ENCODE results near the gene SLC10A3.

SLC10A3 gene

DNA sequence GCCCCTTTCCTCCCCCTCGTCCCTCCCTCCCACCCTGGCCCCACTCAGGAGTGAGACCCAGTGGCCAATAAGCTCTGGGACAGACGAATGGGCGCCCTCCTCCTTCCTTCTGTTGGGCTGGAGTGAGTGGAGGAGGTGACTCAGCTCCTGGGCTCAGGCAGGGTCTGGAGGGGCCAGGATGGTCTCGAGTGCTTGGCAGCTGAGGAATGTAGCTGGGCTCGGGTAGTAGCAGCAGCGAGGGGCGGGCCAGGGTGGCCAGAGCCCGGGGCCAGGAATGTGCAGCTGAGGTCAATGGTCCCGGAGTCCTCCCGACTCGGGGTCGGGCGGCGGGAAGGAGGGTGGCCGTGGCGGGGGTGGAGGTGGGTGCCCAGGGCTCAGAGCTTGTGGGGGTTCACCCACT is 41.2 kb upstream of the SLC10A3 start:
- Histone ChIP-seq H3K9me3 (no peaks in the 10 kb centered on the region), H3K27me3 (no peaks in the 10 kb centered on the region), H3K4me1 (peaks cover 0 to 30% (median 13%) of the 10 kb centered on the region in 4 donors), H3K27ac (peak overlapping the region; percentile 65 to 70), H3K36me3 (peaks cover 0 to 45% (median 20%) of the 10 kb centered on the region in 3 donors), H3K4me3 (no peak overlapping the region)
- intact Hi-C loops (cut with DNase I; ENCODE audit: low total_unique reads) = loop anchor here (5.0 kb wide), 1 partner anchor 129 kb away; no protein-coding TSS in a partner anchor
- TF ChIP-seq, protein P1, sequence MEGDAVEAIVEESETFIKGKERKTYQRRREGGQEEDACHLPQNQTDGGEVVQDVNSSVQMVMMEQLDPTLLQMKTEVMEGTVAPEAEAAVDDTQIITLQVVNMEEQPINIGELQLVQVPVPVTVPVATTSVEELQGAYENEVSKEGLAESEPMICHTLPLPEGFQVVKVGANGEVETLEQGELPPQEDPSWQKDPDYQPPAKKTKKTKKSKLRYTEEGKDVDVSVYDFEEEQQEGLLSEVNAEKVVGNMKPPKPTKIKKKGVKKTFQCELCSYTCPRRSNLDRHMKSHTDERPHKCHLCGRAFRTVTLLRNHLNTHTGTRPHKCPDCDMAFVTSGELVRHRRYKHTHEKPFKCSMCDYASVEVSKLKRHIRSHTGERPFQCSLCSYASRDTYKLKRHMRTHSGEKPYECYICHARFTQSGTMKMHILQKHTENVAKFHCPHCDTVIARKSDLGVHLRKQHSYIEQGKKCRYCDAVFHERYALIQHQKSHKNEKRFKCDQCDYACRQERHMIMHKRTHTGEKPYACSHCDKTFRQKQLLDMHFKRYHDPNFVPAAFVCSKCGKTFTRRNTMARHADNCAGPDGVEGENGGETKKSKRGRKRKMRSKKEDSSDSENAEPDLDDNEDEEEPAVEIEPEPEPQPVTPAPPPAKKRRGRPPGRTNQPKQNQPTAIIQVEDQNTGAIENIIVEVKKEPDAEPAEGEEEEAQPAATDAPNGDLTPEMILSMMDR (IDR thresholded peaks at IDR 0.05) = no peak
- peak; percentile 44 to 84 for DNase-seq

DNA sequence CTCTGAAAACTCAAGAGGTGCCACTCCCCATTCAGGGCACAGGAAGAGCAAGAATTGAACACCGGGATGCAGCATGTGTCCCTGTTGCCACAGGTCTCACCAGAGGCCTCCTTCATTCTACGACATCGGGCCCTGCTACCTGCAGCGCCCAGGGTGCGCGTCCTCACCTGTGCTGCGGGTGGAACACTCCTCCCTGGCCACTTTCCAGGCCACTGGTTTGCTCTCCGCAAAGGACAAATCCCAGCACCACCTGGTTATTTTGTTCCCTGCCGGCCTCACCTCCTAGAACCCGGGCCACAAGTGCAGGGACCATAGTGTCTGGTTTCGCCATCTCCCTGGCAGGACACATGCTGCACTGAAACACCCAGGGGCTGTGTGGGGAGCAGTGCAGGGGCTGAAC is 39.9 kb upstream of the SLC10A3 start:
- intact Hi-C loops (cut with DNase I; ENCODE audit: low total_unique reads) = loop anchor here (5.0 kb wide), 1 partner anchor 128 kb away; no protein-coding TSS in a partner anchor
- peak overlapping the region in 1 of 2 donors; percentile 70 for H3K27ac ChIP-seq
- TF ChIP-seq, protein P1 (IDR thresholded peaks at IDR 0.05) = no peak
- DNase-seq = no peak
- H3K4me3 ChIP-seq = no peak overlapping the region
- H3K36me3 ChIP-seq = peaks cover 0 to 38% (median 13%) of the 10 kb centered on the region in 3 donors
- no peaks in the 10 kb centered on the region for H3K9me3 ChIP-seq
- no peaks in the 10 kb centered on the region for H3K27me3 ChIP-seq
- peaks cover 0 to 30% (median 13%) of the 10 kb centered on the region in 4 donors for H3K4me1 ChIP-seq

DNA sequence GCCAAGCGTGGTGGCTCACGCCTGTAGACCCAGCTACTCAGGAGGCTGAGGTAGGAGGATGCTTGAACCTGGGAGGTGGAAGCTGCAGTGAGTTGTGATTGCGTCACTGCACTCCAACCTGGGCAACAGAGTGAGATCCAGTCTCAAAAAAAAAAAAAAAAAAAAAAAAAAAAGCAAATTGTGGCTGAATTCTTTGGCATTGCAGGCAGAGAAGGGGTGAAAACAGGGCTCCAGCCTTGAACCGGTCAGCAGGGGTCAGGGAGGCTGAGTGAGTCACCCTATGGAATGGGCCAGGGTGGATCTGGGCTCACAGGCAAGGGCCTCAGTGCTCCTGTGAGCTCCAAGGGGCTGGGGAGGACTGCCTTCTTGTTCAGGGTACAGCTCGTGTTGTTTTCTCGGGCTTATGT is 38.8 kb upstream of the SLC10A3 start:
- no peak for DNase-seq
- H3K36me3 ChIP-seq = peaks cover 0 to 31% (median 10%) of the 10 kb centered on the region in 3 donors
- TF ChIP-seq, protein P1 (IDR thresholded peaks at IDR 0.05) = no peak
- intact Hi-C loops (cut with DNase I; ENCODE audit: low total_unique reads) = no loop called here
- no peaks in the 10 kb centered on the region for H3K9me3 ChIP-seq
- H3K4me3 ChIP-seq = no peak overlapping the region
- H3K4me1 ChIP-seq = peaks cover 0 to 25% (median 6%) of the 10 kb centered on the region in 4 donors
- no peaks in the 10 kb centered on the region for H3K27me3 ChIP-seq
- peak overlapping the region in 1 of 2 donors; percentile 35 for H3K27ac ChIP-seq

DNA sequence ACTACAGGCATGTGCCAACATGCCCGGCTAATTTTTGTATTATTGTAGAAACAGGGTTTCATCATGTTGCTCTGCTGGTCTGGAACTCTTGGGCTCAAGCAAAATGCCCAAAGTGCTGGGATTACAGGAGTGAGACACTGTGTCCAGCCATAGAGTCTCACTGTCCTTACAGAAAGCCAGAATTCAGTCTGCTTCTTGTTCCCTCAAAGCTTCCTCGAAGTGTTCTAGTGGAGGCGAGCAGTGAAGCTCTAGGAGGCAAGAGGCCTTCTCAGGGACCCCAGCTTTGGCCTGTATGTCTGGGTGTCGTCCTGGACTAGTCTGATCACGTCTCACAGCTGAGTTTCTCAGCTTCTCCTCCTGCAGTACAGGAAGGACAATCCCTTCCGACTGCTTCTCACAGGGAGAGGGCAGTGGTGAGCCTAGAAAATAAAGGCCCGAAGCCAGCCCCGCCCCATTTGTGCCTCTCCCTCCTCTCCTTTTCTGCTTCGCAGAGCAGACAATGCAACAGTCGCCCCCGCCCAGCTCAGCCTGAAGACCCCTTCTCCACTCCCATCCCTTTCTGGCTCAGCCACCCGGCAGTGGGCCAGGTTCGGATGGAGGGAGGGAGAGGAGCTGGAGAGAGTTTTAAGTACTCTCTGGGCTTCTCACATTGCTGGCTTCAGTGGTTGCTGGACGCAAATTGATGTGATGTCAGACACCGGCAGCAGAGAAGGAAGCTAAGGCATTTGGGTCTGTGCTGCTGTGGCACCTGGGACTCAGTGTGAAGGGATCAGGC is 36.7 kb upstream of the SLC10A3 start:
- Histone ChIP-seq H3K27ac (peak overlapping the region; percentile 60 to 73), H3K27me3 (no peaks in the 10 kb centered on the region), H3K9me3 (no peaks in the 10 kb centered on the region), H3K36me3 (peaks cover 0 to 10% (median 0%) of the 10 kb centered on the region in 3 donors), H3K4me3 (peak overlapping the region; percentile 23 to 47), H3K4me1 (peaks cover 0 to 25% (median 6%) of the 10 kb centered on the region in 4 donors)
- TF ChIP-seq, protein P1 (IDR thresholded peaks at IDR 0.05) = peak; percentile 39 to 48
- DNase-seq = peak; percentile 80 to 86
- intact Hi-C loops (cut with DNase I; ENCODE audit: low total_unique reads) = no loop called here

DNA sequence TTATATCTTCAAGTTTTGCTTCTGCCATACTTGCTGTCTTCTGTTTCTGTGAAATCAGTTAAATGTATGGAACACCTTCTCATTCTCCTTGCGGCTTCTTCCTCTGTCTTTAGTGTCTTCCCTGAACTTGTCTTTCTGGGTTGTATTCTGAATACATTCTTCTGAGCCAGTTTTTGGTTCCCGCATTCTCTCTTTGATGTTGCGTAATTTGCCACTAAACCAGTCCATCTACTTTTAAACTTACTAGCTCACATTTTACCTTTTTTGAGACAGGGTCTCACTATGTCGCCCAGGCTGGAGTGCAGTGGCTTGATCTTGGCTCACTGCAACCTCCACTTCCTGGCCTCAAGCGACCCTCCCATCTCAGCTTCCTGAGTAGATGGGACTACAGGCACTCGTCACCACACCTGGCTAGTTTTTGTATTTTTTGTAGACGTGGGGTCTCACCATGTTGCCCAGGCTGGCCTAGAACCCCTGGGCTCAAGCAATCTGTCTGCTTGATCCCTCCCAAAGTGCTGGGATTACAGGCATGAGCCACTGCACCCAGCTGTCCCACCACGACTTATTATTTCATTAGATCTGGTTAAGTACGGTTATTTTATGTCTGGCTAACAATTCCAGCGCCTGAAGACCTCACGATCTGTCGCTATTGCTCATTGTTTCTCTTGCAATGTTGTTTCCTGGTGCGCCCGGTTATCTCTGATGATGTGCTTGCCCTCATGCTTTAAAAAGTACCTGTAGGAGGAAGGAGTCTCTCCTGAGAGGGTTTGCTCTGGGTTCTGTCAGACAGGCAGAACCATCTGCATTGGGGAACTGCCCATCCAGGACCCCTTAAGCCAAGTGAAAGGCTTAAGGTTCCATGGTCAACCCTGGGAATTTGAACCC is 35.4 kb upstream of the SLC10A3 start:
- no peaks in the 10 kb centered on the region for H3K36me3 ChIP-seq
- intact Hi-C loops (cut with DNase I; ENCODE audit: low total_unique reads) = no loop called here

More for the DNA sequence above, 35.4 kb upstream of the SLC10A3 start:
- Histone ChIP-seq H3K4me3 (no peak overlapping the region), H3K27me3 (no peaks in the 10 kb centered on the region), H3K9me3 (no peaks in the 10 kb centered on the region), H3K4me1 (peaks cover 0 to 14% (median 4%) of the 10 kb centered on the region in 4 donors), H3K27ac (peak overlapping the region in 1 of 2 donors; percentile 73)
- TF ChIP-seq, protein P1 (IDR thresholded peaks at IDR 0.05) = no peak
- no peak for DNase-seq
